GM12874 (cell line): Measurements from ENCODE around the gene SLC25A26.

ENCODE experiments used
- CTCF ChIP-seq: IDR thresholded peaks from 2 replicates; pipeline ENCODE4 v1.5.1; 2011; ENCODE audit warnings: low read depth, mild to moderate bottlenecking, control low read depth, low read length, moderate library complexity; ENCODE audit not compliant: insufficient read depth

SLC25A26 gene

GRCh38 chr3:66203275-66203674, 17.5 kb upstream of the SLC25A26 start:
- no peak for TF ChIP-seq CTCF

- no peak for TF ChIP-seq CTCF
These were observed 14.0 kb upstream of the SLC25A26 start for GRCh38 chr3:66206806-66207205.

- TF ChIP-seq CTCF = no peak
These were observed 12.6 kb upstream of the SLC25A26 start for GRCh38 chr3:66208189-66208588.

- TF ChIP-seq CTCF = no peak
These were observed 10.0 kb upstream of the SLC25A26 start for GRCh38 chr3:66210687-66211295.

GRCh38 chr3:66211779-66212178, 9.0 kb upstream of the SLC25A26 start:
- TF ChIP-seq CTCF = no peak

GRCh38 chr3:66215106-66215505, 5.7 kb upstream of the SLC25A26 start:
- TF ChIP-seq CTCF = no peak

- TF ChIP-seq CTCF = no peak
These were observed 735 bp upstream of the SLC25A26 start for GRCh38 chr3:66220066-66220465.

- TF ChIP-seq CTCF = no peak
These were observed 3.4 kb downstream of the SLC25A26 start for GRCh38 chr3:66224220-66224619.
